ENCODE data around the gene MAP2K3. TPM values are rescaled to one million over a fixed set of nuclear protein-coding genes. Genes with fewer than 3 reads are reported as not detected.
"Not testable (repeated sequence)": the region's sequence is repeated elsewhere in the genome, so short reads cannot be mapped to it uniquely, and the experiment has no call there.

The MAP2K3 gene
- polyA plus RNA-seq, 4 donors: 17.6 to 26.2 (median 21.5) TPM

DNA sequence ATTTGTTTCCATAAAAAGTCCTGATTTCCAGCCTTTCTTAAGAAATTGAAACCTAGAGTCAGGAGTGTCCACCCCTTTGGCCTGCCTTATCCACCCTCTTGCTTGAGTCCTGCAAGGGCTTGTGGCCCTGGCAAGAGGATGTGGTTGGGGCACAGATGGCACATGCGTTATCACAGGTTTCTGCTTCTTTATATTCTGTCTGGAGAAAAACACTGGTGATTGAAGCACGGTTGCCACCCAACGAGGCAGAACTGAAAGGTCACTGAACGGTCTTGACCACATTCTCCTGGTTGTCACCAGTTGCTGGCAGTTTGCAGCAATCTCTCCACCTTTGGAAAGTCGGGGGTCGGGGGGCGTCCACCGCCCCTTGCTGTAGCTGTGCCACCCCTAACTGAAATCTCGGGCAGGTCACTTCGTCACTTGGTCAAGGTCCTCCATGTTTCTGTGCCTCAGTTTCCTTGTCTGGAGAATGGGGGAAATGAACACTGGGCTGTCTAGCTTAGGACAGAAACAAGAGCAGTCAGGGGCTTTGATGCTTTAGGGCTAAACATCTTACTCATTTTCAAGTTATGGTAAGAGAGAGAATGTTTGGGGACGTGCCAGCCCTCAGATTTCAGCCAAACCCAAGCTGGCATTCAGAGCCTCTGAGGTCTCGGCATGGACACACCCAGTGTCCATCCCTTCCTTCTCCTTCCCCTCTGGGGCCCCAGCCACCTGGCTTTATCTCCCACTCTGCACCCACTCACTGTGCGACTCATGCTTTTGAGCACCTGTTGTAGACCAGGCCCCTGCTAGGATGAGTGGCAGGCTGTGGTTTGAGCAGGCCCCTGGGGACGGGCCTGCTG is 63.8 kb downstream of the MAP2K3 start:
- DNase-seq (ENCODE audit: low read depth in 4 of 4, low spot score in 3 of 4): not testable (repeated sequence)

DNA sequence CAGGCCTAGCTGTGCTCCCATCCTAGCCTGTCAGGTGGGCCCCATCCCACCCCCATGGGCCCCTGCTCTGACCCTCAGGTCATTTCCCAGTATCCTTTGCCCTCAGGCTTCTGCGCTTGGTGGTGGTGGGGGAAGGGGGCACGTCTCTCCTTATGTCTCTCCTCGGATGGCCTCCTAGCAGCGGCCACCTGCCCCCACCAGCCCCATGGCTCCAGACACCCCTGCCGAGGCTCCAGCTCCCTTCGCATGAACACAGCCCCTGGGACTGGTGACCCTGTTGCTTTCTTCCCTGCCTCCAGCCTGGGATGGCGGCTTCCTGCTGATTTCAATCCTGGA is 64.4 kb downstream of the MAP2K3 start:
- DNase-seq (ENCODE audit: low read depth in 4 of 4, low spot score in 3 of 4): not testable (repeated sequence)

DNA sequence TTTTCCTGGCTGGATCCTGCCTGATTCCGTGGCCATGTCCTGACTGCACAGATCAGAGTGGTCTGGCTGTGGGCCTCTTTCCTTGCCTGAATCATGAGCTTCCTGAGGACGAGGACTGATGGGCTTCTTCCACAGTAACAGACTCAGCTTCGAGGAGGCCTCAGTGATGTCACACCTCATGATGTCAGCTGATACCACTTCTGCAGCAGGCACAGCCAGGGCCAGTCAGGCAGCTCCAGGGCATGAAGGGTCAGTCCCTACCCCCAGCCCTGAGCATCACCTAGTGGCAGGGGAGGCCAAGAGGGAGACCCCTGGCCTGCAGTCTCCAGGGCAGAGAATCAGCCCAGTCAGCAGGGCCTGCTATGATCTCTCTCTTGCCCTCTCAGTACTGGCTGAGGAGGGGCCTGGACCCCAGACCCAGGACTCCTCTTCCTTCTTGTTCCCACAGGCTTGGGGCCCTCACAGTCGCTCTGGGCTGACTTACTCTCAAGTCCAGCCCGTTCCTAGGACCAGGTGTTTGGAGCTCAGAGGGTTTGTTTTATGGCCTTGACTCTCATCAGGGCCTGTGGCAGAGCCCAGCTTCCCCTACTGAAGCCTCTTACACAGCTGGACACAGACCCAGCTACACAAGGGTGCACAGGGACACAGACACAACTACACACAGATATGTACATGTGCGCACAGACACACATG is 65.0 kb downstream of the MAP2K3 start:
- DNase-seq (ENCODE audit: low read depth in 4 of 4, low spot score in 3 of 4): not testable (repeated sequence)

DNA sequence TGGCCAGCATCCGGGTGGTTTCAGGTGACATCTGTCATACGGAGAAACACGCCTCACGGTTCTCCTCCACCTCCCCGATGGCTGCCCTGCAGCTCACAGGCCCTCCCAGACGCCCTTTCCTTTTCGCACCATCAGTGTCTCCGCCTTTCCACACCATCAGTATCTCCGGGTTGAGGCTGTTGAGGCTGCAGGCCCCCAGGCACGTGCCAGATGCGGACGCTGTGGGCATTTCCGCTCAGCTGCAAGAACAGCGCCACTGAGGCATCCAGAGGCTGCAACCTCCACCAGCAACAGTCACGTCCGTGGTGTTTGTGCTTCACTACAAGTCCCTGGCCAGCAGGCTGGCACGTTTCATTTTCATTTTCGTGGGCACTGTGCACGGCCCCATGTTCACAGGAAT is 66.0 kb downstream of the MAP2K3 start:
- DNase-seq (ENCODE audit: low read depth in 4 of 4, low spot score in 3 of 4): not testable (repeated sequence)

DNA sequence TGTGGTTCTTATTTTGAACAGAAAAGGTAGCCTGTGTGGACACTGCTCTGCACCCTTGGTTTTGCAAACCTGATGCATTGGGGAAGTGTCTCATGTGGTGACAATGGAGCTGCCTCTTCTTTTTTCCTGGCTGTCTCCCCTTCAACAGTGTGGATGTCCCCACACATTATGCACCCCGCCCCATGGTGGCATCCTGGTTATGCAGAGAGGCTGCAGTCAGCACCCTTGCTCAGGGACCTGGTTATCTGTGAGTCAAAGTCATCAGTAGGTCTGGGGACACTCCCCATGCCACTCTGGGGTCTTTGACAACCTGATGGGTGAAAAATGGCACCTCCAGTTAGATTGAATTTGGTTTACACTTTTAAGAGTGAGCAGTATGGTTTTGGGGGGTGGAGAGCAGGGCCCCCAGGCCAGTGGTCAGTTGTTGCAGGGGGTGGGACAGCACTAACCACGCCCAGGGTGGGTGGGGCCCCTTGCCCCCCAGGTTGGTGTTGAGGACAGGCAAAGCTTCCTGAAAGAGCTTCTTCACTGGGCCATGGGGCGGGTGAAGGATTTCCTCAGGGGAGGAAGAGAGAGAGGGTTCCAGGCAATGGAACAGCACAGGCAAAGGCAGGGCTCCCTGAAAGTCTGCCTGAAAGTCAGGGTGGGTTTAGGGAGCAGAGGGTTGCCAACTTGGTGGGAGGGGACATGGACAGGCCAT is 67.0 kb downstream of the MAP2K3 start:
- DNase-seq (ENCODE audit: low read depth in 4 of 4, low spot score in 3 of 4): no peak

DNA sequence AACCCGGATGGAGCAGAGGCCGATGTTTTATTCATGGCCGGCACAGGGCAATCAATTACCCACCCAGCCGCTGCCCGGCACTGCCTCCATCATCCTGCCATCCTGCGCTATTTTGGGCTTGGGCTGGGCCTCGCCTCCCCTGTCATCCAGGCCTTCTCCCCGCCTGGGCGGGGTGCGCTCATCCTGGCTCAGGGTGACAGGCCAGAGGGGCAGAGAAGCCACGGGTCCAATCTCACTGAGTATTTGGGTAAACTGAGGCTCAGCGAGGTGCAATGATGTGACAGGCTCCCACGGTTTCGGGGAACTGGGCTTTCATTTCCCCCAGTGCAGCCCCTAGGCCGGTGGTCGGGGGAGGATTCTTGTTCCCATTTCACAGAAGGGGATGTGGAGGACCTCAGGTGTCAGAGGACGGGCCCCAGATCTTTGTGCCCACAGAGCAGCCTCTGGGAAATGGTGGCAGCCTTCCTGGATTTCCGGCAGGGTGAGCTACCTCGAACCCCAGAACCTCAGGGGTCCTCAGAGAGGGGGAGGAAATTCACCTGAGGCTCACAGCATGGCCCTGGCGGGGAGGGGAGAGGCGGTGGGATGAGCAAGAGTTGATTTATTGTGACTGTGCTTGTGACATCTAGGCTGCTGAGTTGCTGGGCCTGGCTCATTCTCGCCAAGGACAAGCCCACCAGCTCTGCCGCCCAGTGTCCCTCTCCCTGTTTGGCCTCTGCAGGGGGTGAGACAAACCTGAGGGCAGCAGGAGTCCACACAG is 67.9 kb downstream of the MAP2K3 start:
- DNase-seq (ENCODE audit: low read depth in 4 of 4, low spot score in 3 of 4): no peak

DNA sequence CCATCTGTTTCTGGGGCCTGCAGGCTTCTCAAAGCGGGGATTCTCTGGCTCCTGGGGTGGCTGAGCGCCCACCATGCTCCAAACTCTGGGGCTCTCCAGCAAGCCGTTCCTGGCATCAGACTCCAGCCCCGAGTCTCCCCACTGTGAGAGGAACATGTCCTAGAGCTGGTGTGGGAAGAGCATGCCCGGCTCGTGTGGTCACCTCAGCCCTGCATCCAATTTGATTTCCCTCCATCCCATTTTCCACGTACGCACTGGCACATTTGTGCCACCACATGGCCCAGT is 68.4 kb downstream of the MAP2K3 start:
- no peak for DNase-seq (ENCODE audit: low read depth in 4 of 4, low spot score in 3 of 4)

DNA sequence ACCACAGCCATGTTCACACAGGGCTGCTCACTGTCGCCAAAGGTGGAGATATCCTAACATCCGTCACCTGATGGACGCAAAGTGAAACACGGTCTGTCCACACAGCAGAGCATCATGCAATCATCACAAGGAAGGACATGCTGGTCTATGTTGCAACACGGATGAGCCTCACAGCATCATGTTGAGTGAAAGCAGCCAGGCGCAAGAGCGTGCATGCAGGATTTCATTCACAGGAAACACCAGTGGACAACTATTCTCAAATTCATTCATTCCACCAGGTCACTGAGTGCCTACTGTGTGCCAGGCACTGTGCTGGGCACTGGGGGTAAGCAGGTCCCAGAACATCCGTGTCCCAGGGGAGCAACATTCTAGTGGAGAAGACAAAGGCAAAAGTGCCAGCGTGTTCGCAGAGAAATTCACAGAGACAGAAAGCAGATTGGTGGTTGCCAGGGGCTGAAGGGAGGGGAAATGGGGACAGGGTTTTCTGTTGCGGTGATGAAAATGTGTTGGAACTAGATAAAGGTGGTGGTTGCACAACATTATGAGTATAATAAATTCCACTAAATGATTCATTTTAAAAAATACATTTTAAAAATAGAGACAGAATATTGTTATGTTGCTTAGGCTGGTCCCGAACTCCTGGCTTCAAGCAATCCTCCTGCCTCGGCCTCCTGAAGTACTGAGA is 69.0 kb downstream of the MAP2K3 start:
- DNase-seq (ENCODE audit: low read depth in 4 of 4, low spot score in 3 of 4): no peak

DNA sequence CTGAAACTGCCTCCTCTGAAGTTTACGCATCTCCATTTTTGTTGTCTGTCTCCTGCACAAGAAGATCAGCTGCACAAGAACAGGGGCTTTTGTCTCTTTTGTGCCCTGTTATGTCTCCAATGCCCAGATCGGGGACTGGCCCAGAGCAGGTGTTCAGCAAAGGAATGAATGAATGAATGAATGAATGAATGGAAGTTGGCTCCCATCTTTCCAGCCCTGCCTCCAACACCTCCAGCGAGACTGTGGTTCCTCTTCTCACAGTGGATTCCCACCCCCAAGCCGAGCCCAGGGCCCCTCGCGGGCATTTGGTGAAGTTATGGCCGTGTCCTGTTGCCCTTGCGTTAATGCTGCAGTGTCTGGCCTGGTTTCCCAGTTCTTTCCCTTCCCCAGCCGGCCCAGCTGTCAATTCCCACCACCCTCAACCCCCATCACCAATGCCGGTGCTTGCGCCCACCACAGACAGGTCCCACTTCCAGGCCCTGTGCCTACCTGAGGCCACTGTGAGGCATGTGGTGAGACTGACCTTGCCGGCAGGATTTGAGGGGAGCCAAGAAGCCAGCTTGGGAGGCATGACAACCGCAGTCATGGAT is 70.4 kb downstream of the MAP2K3 start:
- DNase-seq (ENCODE audit: low read depth in 4 of 4, low spot score in 3 of 4): no peak

DNA sequence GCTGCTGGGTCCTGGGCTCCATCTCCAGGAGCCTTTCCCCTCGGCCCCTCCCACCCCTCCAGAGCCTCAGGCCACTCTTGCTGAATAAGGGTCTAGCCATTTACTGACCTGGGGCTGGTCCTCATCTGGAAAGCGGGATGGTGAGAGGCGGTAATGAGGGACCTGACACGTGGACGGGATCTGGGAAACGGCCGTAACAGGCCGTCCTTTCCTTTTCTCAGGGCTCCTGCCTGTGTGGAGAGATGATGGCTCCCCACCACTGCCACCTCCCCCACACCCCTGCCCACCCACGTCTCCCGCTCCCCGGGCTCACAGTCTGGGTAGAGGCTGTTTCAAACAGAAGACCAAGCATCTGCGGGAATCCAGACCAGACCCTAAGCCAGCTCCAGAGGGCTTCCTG is 71.1 kb downstream of the MAP2K3 start:
- no peak for DNase-seq (ENCODE audit: low read depth in 4 of 4, low spot score in 3 of 4)

DNA sequence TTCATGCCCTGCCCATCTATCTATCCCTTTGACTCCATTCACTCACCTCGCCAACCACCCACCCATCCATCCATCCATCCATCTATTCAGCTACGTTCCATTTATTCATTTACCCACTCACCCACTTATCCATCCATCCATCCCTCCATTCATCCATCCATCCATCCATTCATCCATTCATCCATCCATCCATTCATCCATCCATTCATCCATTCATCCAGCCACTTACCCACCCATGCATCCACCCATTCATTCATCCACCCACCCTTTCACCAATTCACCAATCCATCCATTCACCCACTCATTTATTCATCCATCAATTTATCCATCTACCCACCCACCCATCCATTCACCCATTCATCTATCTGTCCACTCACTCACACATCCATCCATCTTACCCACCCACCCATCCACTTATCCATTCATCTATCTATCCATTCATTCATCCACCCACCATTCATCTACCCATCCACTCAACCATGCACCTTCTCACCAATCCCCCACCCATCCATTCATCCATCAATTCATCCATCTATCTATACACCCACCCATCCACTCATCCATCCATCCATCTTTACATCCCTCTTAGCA is 72.1 kb downstream of the MAP2K3 start:
- DNase-seq (ENCODE audit: low read depth in 4 of 4, low spot score in 3 of 4): no peak

DNA sequence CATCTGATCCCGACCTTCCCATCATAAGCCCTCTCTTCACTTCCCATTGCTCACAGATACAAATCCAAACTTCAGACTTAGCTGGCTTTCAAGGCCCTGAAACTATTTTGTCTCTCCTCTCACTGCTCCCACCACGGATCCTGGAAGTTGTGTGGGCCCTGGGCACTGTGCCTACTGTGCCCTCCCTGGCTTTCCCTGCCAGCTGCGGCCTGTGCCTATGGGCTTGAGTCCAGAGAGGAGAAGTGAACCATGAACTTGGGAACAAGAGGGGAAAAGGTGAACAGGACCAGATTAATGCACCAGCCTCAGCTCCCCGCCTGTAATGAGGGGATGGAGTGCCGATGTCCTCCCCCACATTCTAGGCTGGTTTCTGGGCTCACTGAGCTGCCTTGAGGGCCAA is 72.8 kb downstream of the MAP2K3 start:
- DNase-seq (ENCODE audit: low read depth in 4 of 4, low spot score in 3 of 4): no peak

DNA sequence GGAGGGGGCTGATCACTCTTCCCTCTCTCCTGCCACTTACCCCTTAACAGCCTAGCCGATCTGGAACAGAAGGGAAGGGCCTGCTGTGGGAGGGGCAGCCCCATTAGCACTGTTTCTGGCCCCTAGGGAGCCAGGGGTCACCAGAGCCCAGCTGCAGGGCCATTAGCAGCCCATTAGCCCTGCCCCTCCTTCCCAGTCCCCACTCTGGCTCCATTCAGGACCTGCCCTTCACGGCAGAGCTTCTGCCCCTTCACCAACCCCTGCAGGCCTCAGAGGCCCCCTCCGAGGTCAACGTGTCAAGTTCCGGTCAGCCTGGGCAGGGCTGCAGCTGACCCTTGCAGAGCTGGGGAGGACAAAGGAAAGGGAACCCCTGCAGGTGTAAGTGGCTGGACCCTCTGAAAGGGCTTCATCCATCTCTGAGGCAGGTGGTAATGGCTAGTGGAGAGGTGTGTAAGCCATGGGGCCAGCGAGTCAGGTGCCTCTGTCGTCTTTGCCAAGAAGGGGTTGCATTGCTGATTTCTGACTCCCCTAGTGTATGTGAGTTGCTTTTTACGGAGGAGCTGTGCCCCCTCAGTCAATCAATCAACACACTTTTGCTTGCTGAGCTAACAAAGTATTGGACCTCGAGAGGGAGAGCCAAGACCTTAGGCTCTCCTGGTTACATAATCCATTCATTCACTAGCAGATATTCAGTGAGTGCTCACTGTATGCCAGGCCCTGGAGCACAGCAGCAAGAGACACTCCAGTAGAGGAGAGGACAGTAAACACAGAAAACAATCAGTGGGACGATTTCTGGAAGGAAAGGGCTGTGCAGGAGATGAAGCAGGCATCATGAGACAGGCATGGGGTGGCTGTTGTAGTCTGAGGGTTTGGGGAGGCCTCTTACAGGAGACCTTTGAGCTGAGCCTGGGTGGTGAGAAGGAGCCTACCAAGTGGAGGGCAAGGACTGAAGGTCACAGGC is 73.5 kb downstream of the MAP2K3 start:
- DNase-seq (ENCODE audit: low read depth in 4 of 4, low spot score in 3 of 4): no peak

DNA sequence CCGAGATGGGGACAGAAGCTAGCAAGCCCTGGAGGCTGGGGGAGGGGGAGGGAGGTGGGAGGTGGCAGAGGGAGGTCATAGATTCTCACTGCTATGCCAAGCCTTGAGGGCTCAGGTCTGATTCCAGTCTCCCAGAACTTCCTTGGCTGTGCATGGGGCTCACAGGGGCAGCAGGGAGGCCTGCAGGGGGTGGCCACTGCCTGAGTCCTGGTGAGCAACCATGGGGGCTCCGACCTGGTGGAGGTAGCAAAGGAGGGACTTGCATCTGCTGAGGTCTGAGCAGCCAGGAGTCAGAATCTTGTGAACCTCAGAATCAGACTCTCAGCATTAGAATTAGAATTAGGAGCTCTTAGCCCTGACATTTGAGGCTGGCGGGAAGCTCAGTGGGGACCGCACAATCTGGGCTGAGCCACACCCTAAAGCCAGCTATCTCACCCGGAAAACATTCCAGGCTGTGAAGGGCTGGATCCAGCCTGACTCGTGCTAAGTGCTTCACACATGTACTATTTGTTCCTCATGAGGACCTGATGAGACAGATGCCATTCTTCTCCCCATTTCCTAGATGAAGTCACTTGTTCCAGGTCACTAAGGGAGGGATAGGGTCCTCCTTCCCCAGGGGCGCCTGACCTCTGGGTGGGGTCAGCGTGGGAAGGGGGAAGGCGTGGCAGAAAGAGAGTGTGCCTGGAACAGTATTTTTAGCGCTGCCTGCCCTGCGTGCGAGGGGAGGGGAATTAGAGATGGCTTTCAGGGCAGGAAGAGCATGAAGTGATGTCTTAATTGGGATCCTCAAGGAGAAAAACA is 74.4 kb downstream of the MAP2K3 start:
- no peak for DNase-seq (ENCODE audit: low read depth in 4 of 4, low spot score in 3 of 4)

DNA sequence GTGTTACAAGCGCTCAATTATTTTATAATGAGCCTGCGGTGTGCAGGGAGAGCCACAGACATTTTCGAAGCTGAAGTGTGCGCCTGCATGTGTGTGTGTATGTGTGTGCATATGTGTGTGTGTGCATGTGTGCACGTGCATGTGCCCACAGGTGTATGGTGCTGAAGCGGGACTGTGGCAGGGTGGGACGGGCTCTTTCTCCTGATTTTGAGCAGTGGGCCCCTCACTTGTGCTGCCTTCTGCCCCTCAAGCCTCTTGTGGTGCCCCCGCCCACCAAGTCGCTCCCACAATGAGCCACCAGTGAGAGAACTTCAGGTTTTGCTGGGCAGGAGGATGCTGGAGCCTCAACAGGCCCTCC is 75.0 kb downstream of the MAP2K3 start:
- DNase-seq (ENCODE audit: low read depth in 4 of 4, low spot score in 3 of 4): no peak

DNA sequence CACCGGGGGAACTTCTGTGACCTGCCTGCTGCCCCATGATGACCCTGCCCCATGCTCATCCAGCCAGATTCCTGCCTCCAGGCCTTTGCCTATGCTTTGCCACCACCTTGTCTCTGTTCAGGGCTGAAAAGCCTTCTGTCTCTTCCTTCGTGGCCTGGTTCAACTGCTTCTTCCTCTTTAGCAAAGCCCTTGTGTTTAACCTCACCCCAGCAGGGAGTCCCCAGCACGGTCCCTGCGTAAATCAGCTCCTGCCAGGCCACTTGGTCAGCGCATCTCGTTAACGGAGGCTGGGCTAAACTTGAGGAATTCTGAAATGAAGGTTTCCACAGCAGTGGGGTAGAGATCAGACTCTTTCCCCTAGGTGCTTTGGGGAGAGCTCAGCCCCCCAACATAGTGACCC is 75.5 kb downstream of the MAP2K3 start:
- no peak for DNase-seq (ENCODE audit: low read depth in 4 of 4, low spot score in 3 of 4)

DNA sequence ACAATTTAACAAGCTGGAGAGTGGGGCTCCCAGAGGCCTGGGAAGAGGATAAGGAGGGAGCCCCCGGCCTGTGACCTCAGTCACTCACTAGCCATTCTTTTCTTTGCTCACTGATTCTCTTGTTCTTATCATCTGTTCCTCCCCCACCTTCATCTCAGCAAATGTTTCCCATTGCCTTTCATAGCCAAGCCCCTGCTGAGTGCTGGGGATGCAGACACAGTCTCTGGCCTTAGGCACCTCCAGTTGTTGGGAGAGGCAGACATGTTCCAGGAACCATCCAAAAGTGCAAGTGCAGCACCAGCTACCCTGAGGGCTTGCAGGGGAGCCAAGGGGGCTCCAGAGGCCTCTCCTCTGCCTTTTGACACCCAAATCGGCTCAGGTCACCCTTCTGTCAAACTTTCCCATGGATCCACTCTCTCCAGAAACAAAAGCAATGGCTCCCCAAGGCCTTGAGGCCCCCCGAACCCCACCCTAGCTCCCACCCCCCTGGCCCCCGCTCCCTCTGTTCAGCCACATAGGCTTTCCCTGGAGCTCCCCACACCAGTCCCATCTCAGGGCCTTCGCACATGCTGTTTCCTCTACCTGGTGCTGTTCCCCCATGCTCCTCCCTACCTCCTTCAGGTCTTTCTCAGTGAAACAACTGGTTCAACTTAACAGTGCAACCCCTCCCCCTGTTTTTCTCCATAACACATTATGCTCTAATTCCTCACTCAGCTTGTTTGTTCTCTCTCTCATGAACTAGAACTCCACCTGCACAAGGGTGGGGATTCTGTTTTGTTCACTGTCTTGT is 76.7 kb downstream of the MAP2K3 start:
- DNase-seq (ENCODE audit: low read depth in 4 of 4, low spot score in 3 of 4): no peak
